ENCODE measurements around the gene ZCCHC2. TPM values are rescaled to one million over a fixed set of nuclear protein-coding genes. Genes with fewer than 3 reads are reported as not detected.
A peak's percentile ranks its signal among the peaks of the same experiment; 100 is the strongest.

ZCCHC2 gene
- total and polyA plus RNA-seq, 2 of the 8 experiments (the other 6 are each of a cell fraction or from before 2014, with no cell fraction given), result 13.5 to 18.6 TPM

DNA sequence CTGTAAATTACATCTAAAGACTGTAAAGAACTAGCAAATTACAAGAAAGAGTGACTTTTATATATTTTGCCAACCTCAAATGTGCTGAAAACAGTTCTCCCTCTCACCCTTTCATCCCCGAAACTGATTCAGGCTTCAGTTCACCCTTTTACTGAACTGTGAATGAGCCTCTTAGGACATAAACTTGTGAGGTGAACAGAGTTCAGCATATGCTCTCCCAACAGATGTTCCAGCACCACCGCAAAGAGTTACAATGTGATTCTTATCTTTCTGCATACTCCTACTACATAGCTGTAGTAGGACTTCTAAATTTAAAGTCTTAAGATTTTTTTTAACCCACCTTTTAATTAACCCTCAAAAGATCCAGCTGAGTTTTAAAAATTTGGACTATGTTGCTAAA lies 1.2 kb upstream of the ZCCHC2 start:
- no peak overlapping the region for H2BK5ac ChIP-seq (ENCODE audit: low read depth, low read length)
- H3K36me3 ChIP-seq (ENCODE audit: control insufficient read depth in 2 of 4, insufficient read depth in 4 of 4, low read length in 3 of 4), result no peaks in the 10 kb centered on the region
- no peak overlapping the region for H4K91ac ChIP-seq (replicated peaks; ENCODE audit: insufficient read length, low read length)
- ChIA-PET CTCF (ENCODE audit: partially characterized antibody) (interaction anchor here (0.6 to 1.9 kb wide), 4 partner anchors 9 to 96 kb away, joined by 3 to 4 read pairs (median 3); no protein-coding TSS in a partner anchor), POLR2A (ENCODE audit: partially characterized antibody) (interaction anchor here (1.9 kb wide), 1 partner anchor 84 kb away, joined by 4 read pairs; no protein-coding TSS in a partner anchor)
- peaks cover 0 to 11% (median 4%) of the 10 kb centered on the region in 4 experiments; a peak in 6 of 7 replicates for H3K4me1 ChIP-seq (replicated peaks in 1 of 4; ENCODE audit: control insufficient read depth in 3 of 4, insufficient read depth in 4 of 4, low read length in 3 of 4)
- no peak for TF ChIP-seq EGR1 (IDR thresholded peaks at IDR 0.05; ENCODE audit: borderline replicate concordance, low read depth, low read length)
- TF ChIP-seq, protein P1, sequence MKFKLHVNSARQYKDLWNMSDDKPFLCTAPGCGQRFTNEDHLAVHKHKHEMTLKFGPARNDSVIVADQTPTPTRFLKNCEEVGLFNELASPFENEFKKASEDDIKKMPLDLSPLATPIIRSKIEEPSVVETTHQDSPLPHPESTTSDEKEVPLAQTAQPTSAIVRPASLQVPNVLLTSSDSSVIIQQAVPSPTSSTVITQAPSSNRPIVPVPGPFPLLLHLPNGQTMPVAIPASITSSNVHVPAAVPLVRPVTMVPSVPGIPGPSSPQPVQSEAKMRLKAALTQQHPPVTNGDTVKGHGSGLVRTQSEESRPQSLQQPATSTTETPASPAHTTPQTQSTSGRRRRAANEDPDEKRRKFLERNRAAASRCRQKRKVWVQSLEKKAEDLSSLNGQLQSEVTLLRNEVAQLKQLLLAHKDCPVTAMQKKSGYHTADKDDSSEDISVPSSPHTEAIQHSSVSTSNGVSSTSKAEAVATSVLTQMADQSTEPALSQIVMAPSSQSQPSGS (IDR thresholded peaks at IDR 0.05; ENCODE audit: low read length), result no peak
- TF ChIP-seq TCF12 (IDR thresholded peaks at IDR 0.05; ENCODE audit: low read depth, low read length), result no peak
- TF ChIP-seq SIX5 (IDR thresholded peaks at IDR 0.05; ENCODE audit: low read depth, low read length), result no peak
- TF ChIP-seq TAF1 (IDR thresholded peaks at IDR 0.05; ENCODE audit: low read depth, low read length), result no peak
- no peak for TF ChIP-seq RFX5 (IDR thresholded peaks at IDR 0.05; ENCODE audit: borderline replicate concordance, low read depth, low read length)
- no peak for TF ChIP-seq BACH1 (IDR thresholded peaks at IDR 0.05; ENCODE audit: low read length)
- TF ChIP-seq, protein P2, sequence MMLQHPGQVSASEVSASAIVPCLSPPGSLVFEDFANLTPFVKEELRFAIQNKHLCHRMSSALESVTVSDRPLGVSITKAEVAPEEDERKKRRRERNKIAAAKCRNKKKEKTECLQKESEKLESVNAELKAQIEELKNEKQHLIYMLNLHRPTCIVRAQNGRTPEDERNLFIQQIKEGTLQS (IDR thresholded peaks at IDR 0.05; ENCODE audit: insufficient read depth, low read depth, low read length), result no peak
- TF ChIP-seq POLR2AphosphoS5 (IDR thresholded peaks at IDR 0.05; ENCODE audit: low read depth, low read length), result no peak
- no peak for TF ChIP-seq CBX5 (IDR thresholded peaks at IDR 0.05; ENCODE audit: low read depth, low read length)
- no peak overlapping the region for H3K9ac ChIP-seq (replicated peaks in 1 of 4; ENCODE audit: extremely low read depth in 1 of 4, low read depth in 3 of 4, low read length in 3 of 4)
- no peak overlapping the region for H3K23ac ChIP-seq (ENCODE audit: insufficient read length)
- H2BK20ac ChIP-seq (ENCODE audit: low read length), result no peak overlapping the region
- H2AFZ ChIP-seq (ENCODE audit: low read length), result no peak overlapping the region
- no peak overlapping the region for H2BK15ac ChIP-seq (ENCODE audit: low read length)
- H3K14ac ChIP-seq (ENCODE audit: insufficient read length), result no peak overlapping the region
- peaks cover 0 to 13% of the 10 kb centered on the region in 2 experiments; a peak in 2 of 4 replicates for H3K79me2 ChIP-seq (ENCODE audit: control insufficient read depth in 1 of 2, insufficient read depth in 2 of 2, low read length in 2 of 2)
- peaks cover 8 to 19% of the 10 kb centered on the region in 2 experiments for H4K20me1 ChIP-seq (replicated peaks in 1 of 2; ENCODE audit: control insufficient read depth in 1 of 2, insufficient read depth in 2 of 2, low read length in 2 of 2)
- peaks cover 20% of the 10 kb centered on the region; the same call in 1 of the 2 replicates for H3K23me2 ChIP-seq (ENCODE audit: low read depth, low read length)
- DNase-seq (ENCODE audit: low read depth in 1 of 2, low spot score in 2 of 2), result no peak
- H3K79me1 ChIP-seq (ENCODE audit: low read depth, low read length), result no peaks in the 10 kb centered on the region
- H3K4me2 ChIP-seq (ENCODE audit: insufficient read depth in 1 of 2, low read depth in 2 of 2, low read length in 2 of 2), result peak overlapping the region; percentile 58 to 67; a peak in 3 of 4 replicates
- H3K27ac ChIP-seq (ENCODE audit: low read depth, low read length), result no peak overlapping the region
- H3K56ac ChIP-seq (replicated peaks; ENCODE audit: insufficient read length, low read depth, low read length), result no peak overlapping the region
- H2BK120ac ChIP-seq (replicated peaks; ENCODE audit: low read depth, low read length), result no peak overlapping the region
- H3K9me3 ChIP-seq (ENCODE audit: insufficient read depth in 2 of 2, low read depth in 1 of 2, low read length in 1 of 2), result no peaks in the 10 kb centered on the region
- peaks cover 0 to 29% (median 17%) of the 10 kb centered on the region in 4 experiments; a peak in 6 of 7 replicates for H3K27me3 ChIP-seq (replicated peaks in 1 of 4; ENCODE audit: control insufficient read depth in 3 of 4, extremely low read depth in 1 of 4, insufficient read depth in 3 of 4, low read length in 3 of 4)
- H4K5ac ChIP-seq (ENCODE audit: insufficient read length, low read depth, low read length), result no peak overlapping the region
- H4K8ac ChIP-seq (ENCODE audit: extremely low read depth, insufficient read depth, low read length), result no peak overlapping the region
- no peak overlapping the region for H3K18ac ChIP-seq (ENCODE audit: extremely low read depth, low read length)
- FAIRE-seq, result no peak
- no peak overlapping the region for H3K4ac ChIP-seq (replicated peaks; ENCODE audit: insufficient read length, low read depth, low read length)
- peak overlapping the region in 2 of 4 experiments; percentile 50 to 85; a peak in 2 of 8 replicates for H3K4me3 ChIP-seq (ENCODE audit: extremely low read depth in 1 of 4, insufficient read depth in 2 of 4, low read depth in 3 of 4, low read length in 4 of 4)
- WGBS, 2 experiments (ENCODE audit: extremely low coverage in 1 of 2, insufficient coverage in 1 of 2, insufficient read length in 1 of 2, insufficient replicate concordance in 2 of 2, low coverage in 1 of 2, low lambda C conversion rate in 2 of 2, missing lambda C conversion rate in 1 of 2), result 76% methylated on average over 2 of the region's 2 CpGs; no CpG with 5 or more reads in 1 of the 2 experiments
- H2AK5ac ChIP-seq (ENCODE audit: low read depth, low read length), result no peak overlapping the region
- no peak overlapping the region for H2BK12ac ChIP-seq (ENCODE audit: low read depth, low read length)
